HPDE6-E6E7 (cell line): ENCODE data around the gene SUGT1.
A peak's percentile ranks its signal among the peaks of the same experiment; 100 is the strongest.
"Not testable (repeated sequence)": the region's sequence is repeated elsewhere in the genome, so short reads cannot be mapped to it uniquely, and the experiment has no call there.

Source experiments
- DNase-seq: peaks from one replicate; pipeline ENCODE4 v3.0.0; 2011; ENCODE audit warnings: missing footprints; ENCODE audit errors: extremely low spot score

Gene SUGT1

GRCh38 chr13:52652196-52652979, at the start of gene SUGT1:
Gene SUGT1, plus strand, starts transcription at chr13:52652836. Its CDS starts 85 bp downstream, at chr13:52652921.
- peak; percentile 35 for DNase-seq

GRCh38 chr13:52603316-52603715, 49.3 kb upstream of the SUGT1 start:
- not testable (repeated sequence) for DNase-seq

- DNase-seq = not testable (repeated sequence)
Observed at GRCh38 chr13:52606126-52606525, 46.5 kb upstream of the SUGT1 start.

GRCh38 chr13:52606795-52607194, 45.8 kb upstream of the SUGT1 start:
- not testable (repeated sequence) for DNase-seq

DNA sequence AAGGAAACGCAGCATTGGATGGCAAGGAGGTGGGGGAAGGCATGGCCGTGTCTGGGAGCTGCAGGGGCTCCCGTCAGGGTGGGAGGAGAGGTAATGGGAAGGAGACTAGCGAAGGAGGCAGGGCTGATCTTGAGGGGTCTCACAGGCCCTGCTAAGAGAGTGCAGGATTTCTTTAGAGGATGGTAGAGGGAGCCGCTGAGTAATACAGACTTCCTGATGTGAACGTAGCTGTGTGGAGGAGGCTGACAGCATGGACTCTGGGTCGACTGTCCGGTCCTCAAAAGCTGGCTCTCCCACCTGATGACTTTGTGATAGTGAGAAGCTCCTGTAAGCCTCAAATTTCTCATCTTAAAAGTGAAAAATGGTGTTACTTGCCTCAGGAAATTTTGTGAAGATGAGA, 44.5 kb upstream of the SUGT1 start:
- DNase-seq = not testable (repeated sequence)

DNA sequence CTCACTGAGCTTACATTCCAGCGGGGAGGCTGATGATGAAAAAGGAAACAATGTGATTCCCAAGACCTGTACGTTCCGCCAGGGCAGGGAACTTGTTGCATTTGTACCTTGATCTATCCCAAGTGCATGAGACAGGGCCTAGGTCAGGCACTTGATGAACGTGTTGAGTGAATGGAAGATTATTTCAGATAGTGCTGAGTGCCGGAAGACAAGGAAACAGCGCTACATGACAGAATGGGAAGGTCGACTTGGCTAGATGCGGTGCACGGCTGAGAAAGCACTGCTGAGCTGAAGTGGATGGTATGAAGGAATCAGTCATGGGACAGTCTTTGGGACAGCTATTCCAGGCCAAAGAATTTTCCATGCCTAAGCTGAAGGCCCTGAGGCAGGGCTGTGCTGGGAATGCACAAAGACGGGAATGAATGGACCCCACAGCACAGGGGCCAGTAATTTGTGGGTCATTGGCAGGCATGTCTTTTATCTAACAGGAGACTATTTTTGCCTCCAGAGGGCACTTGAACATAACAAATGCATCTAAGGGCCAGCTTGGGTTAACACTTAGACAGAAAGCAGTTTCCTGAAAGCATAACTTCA, 43.5 kb upstream of the SUGT1 start:
- not testable (repeated sequence) for DNase-seq

DNA sequence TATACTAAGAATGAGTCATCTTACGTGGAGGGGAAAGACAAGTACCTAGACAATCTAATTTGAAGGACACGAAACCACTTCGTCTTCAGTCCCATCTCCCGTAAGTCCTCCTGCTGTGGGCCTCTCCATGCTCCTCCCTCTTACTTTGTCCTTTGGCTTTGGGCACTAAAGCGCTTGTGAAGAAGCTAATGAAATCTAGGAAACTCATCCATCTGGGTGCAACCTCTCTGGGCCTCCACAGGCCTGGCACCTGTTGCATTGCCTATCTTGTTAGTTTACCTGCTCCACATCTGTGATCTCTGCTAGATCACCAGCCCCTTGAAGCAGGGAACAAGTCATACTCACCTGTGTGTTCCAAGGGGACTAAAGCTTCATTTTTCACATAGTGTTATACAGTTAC, 42.5 kb upstream of the SUGT1 start:
- not testable (repeated sequence) for DNase-seq

- DNase-seq = no peak
Observed at GRCh38 chr13:52615134-52615801, 37.4 kb upstream of the SUGT1 start.

DNA sequence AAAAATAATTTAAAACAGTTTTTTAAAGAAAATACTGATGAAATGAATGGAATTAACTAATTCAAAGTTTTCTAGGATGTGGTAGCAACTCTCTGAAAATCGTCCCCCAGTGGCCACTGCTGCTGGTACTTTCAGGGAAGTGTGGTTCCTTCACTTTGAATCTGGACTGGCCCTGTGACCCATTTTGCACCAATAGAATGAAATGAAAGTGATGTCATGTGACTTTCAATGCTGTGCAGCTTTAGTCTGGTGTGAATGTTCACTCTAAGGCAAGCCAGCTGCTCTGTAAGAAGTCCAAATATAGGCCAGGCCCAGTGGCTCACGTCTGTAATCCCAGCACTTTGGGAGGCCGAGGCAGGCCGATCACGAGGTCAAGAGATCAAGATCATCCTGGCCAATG, 36.8 kb upstream of the SUGT1 start:
- DNase-seq = no peak

DNA sequence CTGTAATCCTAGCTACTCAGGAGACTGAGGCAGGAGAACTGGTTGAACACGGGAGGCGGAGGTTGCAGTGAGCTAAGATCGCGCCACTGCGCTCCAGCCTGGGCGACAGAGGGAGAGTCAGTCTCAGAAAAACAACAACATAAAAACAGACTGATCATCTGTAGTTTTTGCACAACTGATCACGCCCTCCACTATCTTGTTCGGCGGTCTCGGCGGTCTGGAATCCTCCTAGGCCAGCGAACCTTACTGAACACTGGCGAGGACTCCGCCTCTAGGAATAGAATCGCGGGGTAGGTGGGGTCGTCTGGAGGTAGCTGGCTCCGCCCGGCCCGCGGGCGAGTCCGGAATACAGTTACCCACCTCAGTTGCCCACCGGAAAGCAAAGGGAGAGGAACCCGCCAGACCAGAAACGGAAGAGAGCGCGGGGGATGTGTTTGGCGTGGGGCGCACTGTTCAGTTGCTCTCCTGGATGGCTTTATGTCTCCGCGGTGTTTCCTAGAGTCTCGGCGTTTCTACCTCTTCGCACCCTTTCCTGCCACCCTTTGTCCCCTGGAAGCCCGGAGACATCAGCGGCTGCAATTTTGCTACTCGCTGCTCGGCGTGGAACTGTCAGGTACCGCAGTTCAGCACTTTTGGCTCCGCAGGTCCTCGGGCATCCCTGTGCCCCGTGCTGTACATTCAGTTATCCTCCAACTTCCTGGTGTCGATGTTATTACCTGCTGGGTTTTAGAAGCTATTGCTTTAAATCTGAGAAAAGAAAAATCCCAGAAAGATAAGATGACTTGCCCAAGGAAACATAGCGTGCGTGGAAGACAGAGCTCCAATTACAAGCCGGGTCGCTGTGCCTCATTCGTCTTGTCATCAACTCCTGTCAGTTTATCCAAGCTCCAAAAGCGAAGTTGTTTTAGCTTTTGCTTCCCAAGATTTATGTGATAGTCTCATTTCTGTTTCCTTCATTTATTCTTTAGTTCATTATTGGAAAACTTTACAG, 35.3 kb upstream of the SUGT1 start:
- peak; percentile 40 for DNase-seq

- DNase-seq = not testable (repeated sequence)
Observed at GRCh38 chr13:52631083-52631690, 21.4 kb upstream of the SUGT1 start.

DNA sequence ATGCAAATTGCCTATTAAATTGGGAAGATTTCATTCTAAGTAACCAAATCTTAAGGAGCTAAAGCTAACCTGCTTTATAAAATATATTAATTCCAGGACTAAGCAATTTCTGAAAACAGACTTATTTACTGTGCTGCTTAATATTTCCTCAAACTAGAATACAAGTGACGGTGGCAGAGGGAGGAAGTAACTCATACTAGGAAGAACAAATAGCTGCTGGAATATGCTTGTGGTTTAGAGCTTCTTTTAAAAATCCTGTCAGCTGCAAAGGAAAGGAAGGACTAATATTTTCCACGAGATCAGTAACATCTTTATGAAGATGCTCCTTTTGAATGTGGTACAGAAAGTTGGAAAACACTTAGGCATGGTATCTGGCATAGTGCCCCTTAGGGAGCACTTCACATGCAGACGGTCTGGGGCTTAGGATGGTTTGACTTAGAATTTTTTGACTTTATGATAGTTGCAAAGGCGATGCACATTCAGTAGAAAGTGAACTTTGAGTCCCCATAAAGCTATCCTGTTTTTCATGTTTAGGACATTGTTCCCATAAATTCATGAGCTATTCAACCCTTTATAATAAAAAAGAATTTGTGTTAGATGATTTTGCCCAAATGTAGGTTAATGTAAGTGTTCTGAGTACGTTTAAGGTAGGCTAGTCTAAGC, 13.8 kb upstream of the SUGT1 start:
- no peak for DNase-seq

GRCh38 chr13:52642131-52642530, 10.5 kb upstream of the SUGT1 start, which contains the start of gene HNRNPA1L2:
Gene HNRNPA1L2, plus strand, starts transcription at chr13:52642431. Its CDS starts 62 bp downstream, at chr13:52642493.
- DNase-seq = no peak

GRCh38 chr13:52644108-52644507, 8.5 kb upstream of the SUGT1 start:
- DNase-seq = no peak

DNA sequence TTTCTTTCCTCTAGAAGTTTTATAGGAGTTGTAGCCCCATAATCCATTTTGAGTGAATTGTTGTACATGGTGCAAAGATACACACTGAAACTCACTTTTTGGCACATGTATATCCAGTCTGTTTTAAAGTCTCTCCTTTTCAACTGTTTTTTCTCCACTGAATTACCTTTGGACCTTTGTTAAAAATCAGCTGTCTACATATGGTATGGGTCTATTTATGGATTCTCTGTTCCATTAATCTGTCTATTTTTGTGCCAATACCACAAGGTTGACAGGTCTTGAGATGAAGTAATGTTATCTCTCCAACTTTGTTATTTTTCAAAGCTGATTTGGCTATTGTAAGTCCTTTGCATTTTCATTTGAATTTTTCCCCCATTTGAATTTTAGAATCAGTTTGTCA, 5.7 kb upstream of the SUGT1 start:
- no peak for DNase-seq

- DNase-seq = no peak
Observed at GRCh38 chr13:52650731-52651130, 1.9 kb upstream of the SUGT1 start.

DNA sequence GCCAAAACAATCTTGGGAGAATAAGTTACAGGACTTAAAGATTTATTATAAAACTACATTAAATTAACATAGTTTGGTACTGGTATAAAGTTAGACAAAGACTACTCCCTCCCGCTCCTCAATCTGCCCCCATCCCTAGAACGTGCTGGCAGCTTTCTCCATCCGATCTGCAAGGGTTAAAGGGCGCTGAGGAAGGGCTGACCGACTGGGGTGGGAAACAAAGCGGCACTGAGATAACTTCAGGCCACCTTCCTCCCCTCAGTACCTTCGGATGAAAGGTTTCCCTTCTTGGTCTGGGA, 790 bp upstream of the SUGT1 start:
- DNase-seq = no peak

GRCh38 chr13:52652980-52653303, 306 bp downstream of the SUGT1 start:
- DNase-seq = no peak

DNA sequence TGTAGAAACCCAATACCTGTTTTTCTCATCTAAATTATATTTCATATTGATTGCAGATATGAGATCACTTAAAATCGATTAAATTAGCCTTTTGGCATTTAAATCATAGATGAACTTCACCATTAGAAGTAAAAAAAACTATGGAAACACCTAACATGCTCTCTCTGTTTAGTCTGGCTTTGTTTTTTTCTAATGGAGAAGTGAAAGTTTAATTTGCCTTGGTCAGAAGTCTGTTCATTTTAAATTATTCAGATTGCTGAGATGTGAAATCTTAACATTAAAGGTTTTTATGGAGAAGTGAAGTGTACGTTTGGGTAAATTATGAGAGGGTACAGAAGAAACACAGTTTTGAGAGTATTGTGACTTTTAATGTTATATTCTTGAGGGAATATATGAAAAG, 6.7 kb downstream of the SUGT1 start:
- no peak for DNase-seq

- DNase-seq = no peak
Observed at GRCh38 chr13:52664272-52664671, 11.6 kb downstream of the SUGT1 start.

- no peak for DNase-seq
Observed at GRCh38 chr13:52665325-52665724, 12.7 kb downstream of the SUGT1 start.
